ENCODE results near the gene LIMK2. TPM values are rescaled to one million over a fixed set of nuclear protein-coding genes. Genes with fewer than 3 reads are reported as not detected.
A peak's percentile ranks its signal among the peaks of the same experiment; 100 is the strongest.

Gene LIMK2
- total RNA-seq, 1 donor from 2014 or later: 18.4 TPM

GRCh38 chr22:31290494-31291471, 78.7 kb downstream of the LIMK2 start:
- peaks cover 12 to 34% of the 10 kb centered on the region in 2 donors for H3K4me1 ChIP-seq
- intact Hi-C loops (cut with DNase I): loop anchor here (2.0 to 10.0 kb wide), 6 partner anchors 22 to 868 kb away; partner anchors contain the start of gene SELENOM

GRCh38 chr22:31291481-31292235, 79.6 kb downstream of the LIMK2 start:
- no peak for DNase-seq (ENCODE audit: low spot score in 2 of 2)
- H3K4me1 ChIP-seq: peaks cover 18 to 38% of the 10 kb centered on the region in 2 donors
- intact Hi-C loops (cut with DNase I): loop anchor here (2.0 to 10.0 kb wide), 6 partner anchors 21 to 869 kb away; partner anchors contain the start of gene SELENOM
- no peaks in the 10 kb centered on the region for H3K9me3 ChIP-seq
- H3K36me3 ChIP-seq: peaks cover 22 to 23% of the 10 kb centered on the region in 2 donors
- H3K27me3 ChIP-seq: no peaks in the 10 kb centered on the region
- H3K4me3 ChIP-seq: peak overlapping the region; percentile 84 to 86
- H3K27ac ChIP-seq: peak overlapping the region; percentile 98 to 99
- no peak for TF ChIP-seq CTCF (IDR thresholded peaks at IDR 0.05)

More at GRCh38 chr22:31290494-31291471, 78.7 kb downstream of the LIMK2 start:
- Histone ChIP-seq H3K27ac (peak overlapping the region; percentile 98 to 99), H3K9me3 (no peaks in the 10 kb centered on the region), H3K27me3 (no peaks in the 10 kb centered on the region), H3K4me3 (peak overlapping the region; percentile 84 to 86), H3K36me3 (peaks cover 31% of the 10 kb centered on the region in 2 donors)
- no peak for TF ChIP-seq CTCF (IDR thresholded peaks at IDR 0.05)
- peak; percentile 89 to 98 for DNase-seq (ENCODE audit: low spot score in 2 of 2)

DNA sequence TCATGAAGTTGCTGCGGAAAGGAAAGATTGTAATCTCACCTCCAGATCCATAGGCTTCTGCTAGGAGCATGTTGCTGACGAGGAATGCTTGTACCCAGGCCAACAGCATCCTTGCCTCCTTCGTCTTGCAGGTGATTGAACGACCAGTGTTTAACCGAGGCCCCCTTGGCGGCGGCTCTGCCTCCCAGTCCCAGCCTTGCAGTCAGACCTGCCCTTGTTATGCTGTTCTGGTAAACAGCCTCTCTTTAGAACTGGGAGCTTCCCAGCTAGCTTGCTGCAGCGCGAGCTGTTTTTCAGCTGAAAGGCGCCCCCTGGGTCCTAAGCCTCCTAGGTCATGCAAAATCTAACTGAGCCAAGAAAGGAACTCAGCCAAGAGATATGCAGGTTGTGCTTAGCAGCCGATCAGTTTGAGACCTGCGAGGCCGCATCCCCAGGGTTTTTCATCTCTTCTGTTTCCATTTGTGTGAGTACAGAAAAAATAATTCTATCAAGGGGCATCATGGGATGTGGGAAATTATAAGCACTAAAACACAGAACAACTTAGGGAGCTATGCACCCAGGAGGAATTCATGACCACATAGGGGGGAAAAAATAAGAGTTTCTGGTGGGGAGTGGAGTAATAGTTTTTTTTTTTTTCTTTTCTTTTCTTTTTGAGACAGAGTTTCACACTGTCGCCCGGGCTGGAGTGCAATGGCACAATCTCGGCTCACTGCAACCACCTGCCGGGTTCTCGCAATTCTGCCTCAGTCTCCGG, 80.3 kb downstream of the LIMK2 start, which contains the start of gene PIK3IP1:
Gene PIK3IP1 (minus strand): TSS at position 253 of the 754 bp plus-strand sequence. CDS start 144 bp downstream, at position 109.
- Histone ChIP-seq H3K27me3 (no peaks in the 10 kb centered on the region), H3K4me3 (peak within 1 kb of the TSS; percentile 84 to 86), H3K36me3 (peaks cover 20% of the 10 kb centered on the region in 2 donors), H3K27ac (peak within 1 kb of the TSS; percentile 98 to 99), H3K9me3 (no peaks in the 10 kb centered on the region), H3K4me1 (peaks cover 19 to 41% of the 10 kb centered on the region in 2 donors)
- intact Hi-C loops (cut with DNase I): loop anchor here (5.0 to 10.0 kb wide), 4 partner anchors 135 to 870 kb away; partner anchors contain the start of gene SELENOM
- peak; percentile 55 to 93 for DNase-seq (ENCODE audit: low spot score in 2 of 2)
- TF ChIP-seq CTCF (IDR thresholded peaks at IDR 0.05): peak; percentile 36 to 56 (median 37)

- intact Hi-C loops (cut with DNase I): loop anchor here (10.0 kb wide), 1 partner anchor 351 kb away; no protein-coding TSS in a partner anchor
- no peaks in the 10 kb centered on the region for H3K9me3 ChIP-seq
- H3K27ac ChIP-seq: peak overlapping the region; percentile 71 to 99
- DNase-seq (ENCODE audit: low spot score in 2 of 2): no peak
- no peaks in the 10 kb centered on the region for H3K36me3 ChIP-seq
- H3K4me1 ChIP-seq: peaks cover 16 to 23% of the 10 kb centered on the region in 2 donors
- no peaks in the 10 kb centered on the region for H3K27me3 ChIP-seq
- TF ChIP-seq CTCF (IDR thresholded peaks at IDR 0.05): no peak
- no peak overlapping the region for H3K4me3 ChIP-seq
These were observed 83.3 kb downstream of the LIMK2 start for GRCh38 chr22:31295360-31295759.

Data from ascending aorta (tissue), 2 donors.